ENCODE results near the gene ANAPC2.

Gene ANAPC2

DNA sequence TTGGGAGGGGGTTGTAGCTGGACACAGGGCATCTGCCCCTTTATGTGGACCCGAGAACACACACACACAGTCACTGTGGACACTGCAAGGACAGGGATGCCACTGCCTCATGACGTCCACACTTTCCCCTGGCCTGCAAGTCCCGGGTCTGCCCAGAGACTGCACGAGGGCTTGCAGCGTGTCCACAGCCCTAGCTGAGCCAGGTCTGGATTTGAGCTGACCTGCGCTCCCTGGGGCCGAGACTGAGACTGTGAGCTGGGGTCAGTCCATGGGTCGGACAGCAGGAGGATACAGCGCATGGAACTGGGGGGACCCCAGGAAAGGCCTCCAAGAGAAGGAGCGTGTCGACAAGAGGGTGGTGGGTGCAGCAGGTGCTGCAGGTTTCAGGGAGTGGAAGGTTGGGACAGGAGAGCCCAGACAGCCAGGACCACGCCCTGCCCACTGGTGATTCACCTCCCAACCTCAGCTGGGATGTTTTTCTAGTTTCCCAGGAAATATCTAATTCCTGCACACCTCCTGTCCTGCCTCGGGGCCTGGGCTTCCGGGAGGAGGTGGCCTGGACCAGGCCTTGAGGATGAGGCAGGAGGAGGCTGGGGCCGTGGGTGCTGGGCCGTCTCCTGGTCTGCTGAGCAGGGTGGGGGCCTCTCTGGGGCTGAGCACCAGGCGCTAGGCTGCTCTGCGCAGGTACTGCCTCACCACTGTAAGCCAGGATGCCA lies 38.1 kb upstream of the ANAPC2 start:
- no peak for DNase-seq

DNA sequence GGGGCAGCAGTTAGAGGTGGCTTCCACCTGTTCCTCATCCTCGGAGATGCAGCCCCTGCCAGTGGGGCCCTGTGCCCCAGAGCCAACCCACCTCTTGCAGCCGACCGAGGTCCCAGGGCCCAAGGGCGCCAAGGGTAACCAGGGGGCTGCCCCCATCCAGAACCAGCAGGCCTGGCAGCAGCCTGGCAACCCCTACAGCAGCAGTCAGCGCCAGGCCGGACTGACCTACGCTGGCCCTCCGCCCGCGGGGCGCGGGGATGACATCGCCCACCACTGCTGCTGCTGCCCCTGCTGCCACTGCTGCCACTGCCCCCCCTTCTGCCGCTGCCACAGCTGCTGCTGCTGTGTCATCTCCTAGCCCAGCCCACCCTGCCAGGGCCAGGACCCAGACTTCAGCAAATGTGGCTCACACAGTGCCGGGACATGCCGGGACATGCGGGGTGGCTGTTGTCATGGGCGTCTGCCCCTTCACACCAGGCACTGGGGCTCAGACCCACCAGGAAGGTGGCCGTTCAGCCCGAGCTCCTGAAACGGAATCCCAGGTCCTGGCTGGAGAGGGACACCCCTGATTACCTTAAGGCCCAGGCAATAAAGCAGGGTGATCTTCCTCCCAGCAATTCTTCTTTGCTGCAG lies 37.5 kb upstream of the ANAPC2 start:
- no peak for DNase-seq

DNA sequence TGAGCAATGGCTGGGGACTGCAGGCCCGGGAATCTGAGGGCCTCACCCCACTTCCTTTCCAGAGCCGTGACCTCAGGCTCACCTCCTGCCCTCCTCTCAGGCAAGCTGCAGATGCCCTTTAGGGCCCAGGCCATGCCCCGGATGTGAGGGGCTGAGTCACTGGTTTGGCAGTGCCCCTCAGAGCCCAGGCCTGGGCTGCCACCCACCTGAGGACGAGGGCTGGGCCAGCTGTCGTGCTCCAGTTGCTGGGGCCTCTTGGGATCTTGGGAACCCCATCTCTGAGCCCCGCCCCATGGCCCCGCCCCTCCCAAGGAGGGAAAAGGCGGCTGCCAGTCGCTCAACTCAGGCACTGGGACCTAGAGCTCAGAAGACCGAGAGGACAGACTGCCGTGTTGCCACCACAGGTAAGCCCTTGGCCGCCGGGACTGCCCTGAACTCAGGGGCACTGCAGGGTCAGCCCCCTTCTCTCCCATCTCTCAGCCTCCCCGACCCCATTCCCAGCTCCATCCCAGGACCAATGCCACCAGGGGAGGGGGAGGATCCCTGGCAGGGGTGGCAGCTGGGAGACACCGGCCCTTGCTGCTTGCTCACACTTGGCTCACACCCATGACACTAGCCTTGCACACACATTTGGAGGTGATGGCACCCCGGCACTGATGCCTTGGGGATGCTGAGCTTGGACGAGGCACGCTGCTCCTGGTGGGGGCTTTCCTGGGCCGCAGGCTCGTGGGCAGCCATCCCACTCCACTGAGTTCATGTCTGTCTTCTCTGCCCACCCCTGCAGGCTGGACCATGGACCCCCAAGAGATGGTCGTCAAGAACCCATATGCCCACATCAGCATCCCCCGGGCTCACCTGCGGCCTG lies 36.7 kb upstream of the ANAPC2 start, which contains the start of gene CYSRT1:
Gene CYSRT1, plus strand, starts transcription at position 345 of the 865 bp plus-strand sequence. Its CDS starts 448 bp downstream, at position 793.
- DNase-seq = no peak

DNA sequence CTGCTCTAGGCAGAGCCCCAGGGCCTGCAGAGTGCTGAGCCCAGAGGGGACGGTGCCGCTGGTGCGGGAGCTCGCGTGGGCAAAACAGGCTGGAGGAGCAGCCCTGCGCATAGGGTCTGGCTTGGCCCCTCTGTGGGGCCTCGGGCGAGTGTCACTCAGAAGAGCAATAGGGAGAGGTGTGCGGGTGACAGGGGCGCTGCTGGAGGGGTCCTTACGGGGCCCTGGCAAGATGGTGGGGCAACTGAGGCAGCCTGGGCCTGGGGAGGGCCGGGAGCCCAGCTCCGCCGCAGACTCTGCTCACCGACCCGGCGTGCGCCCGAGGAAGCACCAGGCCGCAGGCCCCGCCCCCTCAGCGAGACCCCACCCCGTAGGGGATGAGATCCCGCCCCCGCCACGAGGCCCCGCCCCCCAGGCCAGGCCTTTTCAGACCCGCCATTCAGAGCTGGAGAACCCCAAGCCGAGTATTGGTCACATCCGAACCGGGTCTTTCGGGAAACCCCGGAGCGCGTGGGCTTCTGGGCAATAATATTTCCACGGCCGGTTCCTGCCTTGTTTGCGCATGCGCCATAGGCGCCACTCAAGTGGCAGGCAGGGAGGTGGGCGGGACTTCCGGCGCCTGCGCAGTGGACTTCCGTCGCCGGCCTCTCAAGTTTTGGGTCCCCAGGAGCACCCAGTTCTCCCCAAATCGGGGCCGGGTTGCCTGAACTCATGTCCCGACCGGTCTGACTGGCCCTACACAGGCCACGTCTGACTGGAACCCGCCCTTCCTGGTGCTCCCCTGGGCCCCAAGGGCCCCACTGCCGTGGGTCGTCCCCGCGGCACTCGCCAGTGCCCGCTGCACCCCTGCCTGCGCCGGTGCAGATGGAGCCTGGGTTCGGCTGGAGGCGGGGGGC lies 35.0 kb upstream of the ANAPC2 start:
- peak; percentile 99 for DNase-seq

DNA sequence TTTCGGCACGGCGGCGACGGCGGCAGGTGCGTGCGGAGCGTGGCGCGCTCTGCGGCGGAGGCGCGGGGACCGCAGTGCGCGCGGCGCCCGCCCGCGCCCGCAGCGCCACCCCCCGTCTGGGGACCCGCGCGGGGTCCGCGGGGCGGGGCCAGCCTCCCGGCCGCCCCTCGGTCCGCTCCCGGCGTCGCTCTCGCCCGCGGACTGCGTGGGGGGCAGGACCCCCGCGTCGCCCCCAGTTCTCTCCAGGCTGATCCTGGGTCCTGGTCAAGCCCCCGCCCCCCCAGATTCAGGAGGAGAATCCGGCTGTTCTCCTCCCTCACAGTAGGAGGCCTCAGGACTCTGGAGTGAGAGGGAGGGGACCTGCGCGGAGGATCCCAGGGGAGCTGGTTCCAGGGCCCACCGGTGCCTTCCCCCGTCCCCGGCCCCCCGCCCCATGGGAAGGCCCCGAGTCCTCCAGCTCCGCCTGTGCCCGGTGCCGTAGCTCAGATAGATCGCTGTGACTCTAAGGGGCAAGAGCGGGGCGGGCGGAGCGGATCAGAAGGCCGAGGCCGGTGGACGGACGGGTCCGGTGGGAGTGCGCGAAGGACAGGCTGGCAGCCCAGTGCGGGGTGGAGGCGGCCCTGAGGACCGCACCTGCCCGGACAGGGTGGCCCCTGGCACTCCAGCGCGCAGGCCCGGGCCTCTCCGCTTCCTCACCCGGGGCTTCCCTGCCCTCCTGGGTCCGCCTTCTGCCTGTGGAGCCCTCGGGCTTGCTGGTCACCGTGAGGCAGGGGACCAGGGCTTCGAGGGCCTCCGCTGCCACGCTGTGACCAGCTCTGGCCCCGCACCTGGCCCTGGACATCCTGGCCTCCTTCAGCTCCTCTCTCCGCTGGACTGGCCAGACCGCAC lies 34.1 kb upstream of the ANAPC2 start, which contains the start of gene RNF208:
Gene RNF208, minus strand, starts transcription at position 51 of the 888 bp plus-strand sequence. CDS start 1,028 bp downstream, outside the sequence.
- no peak for DNase-seq

DNA sequence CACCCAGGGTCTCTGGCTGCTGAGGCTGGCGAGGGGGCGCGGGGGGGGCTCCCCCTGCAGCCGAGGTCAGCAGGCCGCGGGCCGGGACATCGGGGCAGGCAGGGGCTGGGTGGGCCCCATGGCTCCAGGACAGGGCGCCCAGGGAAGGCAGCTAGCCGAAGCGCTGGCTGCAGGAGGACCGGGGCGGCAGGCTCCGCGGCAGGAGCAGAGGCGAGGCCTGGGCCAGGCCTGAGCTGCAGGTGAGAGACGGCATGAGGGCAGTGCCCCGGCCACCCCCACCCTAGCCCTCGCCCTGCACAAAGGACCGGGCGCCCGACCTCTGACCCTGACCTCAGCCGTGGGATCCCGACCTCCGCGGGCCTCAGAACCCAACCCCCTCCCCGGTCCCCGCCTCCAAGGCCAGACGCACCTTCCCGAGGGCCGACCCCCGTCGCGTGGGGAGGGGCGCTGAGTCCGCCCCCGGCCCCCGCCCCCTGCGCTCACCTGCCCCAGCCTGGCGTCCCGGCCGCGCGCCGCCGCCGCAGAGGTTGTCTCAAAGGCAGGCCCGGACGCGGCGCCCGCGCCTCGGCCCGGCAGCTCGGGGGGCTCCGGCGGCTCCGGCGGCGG lies 33.2 kb upstream of the ANAPC2 start:
- DNase-seq = no peak

DNA sequence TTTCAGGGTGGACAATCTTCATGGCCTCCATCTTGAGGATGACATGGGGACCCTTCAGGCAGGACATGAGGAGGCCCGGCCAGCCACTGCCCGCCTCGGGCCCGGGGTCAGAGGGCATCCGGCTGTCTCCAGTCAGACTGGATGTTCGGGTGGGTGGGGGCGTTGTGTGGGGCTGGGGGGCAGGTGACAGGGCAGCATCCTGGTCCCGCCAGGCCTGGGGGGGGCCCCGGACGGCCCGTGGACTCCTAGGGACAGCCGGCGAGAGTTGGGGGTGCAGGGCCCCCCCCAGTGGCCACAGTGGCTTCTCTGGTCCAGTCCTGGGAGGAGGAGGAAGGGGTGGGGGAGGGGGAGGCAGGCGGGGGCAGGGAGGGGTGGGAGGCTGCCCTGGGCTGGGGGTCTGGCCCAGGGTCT lies 32.7 kb upstream of the ANAPC2 start:
- no peak for DNase-seq

DNA sequence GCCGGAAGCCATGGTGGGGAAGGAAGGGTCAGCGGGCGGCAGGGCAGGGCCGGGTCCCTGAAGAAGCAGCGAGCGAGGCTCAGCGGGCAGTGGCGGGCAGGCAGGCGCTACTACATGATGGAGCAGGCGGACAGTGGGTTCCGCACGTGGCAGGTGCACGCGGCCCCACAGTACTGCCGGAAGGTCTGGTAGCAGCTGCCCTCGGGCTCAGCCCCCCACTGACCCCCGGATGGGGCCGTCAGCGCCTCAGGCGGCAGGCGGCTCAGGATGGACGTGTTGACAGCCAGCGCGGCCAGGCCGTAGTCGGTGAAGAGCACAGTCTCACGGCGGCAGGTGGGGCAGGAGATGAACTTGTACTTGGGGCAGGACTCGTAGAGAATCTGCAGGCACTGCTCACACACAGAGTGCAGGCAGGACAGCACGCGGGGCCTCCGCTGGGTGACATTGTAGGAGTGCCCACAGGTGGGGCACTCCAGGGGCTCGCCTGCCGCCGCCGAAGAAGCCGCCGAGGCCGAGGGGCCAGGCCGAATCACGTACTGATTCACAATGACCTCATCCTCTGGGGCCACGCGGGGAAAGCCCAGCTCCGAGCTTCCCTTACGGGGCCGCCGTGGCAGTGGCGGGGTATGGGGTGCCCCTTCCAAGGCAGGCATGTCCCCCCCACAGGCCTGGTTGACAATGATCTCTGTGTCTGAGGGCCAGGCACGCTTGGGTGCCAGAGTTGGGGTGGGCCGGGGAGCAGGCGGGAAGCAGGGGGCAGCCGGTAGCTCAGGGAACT lies 32.1 kb upstream of the ANAPC2 start:
- DNase-seq = no peak

DNA sequence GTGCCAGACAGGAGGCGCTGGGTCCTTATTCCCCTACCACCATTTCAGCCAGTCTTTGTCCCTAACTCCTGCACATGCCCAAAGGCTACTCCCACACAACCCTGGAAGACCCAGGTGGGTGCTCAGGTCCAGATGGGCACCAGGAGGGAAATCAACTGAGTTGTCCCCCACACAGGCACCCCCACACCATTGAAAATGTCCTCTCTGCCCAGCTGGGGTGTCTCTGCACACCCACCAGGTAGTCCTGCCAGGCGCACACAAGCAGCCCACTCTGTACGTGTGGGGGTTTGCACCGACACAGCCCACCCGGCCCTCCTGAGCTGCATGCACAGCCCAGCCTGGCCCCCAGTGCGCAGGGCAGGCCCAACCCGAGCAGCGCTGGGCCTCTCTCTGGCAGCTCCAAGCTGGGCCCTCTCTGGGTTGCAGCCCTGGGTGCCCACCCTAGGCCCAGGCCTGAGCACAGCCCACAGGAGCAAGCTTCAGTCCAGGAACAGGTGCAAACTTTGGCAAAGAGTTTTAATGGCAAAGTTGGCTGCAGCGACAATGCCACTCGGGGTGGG lies 31.5 kb upstream of the ANAPC2 start:
- no peak for DNase-seq

DNA sequence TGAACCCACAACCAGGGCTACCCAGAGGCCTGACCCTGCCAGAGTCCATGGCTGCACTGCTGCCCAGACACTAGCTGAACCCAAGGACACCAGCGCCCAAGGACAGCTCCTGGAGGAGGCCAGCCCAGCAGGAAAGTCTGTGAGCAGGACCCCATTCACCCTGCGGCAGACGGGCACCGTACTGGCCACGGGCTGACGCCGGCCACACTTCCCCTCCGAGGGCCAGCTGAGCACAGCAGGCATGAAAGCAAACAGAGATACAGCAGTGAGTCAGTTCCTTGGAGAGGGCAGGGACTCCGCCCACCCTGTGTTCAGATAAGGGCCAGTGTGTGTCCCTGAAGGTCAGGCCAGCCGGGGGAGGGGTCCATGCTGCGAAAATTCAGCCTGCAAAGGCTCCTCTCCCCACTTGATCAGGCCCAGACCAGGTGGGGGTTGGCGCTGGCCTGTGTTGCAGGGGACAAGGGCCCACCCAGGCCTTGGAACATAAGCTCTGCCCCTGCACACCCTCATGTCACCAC lies 30.5 kb upstream of the ANAPC2 start:
- no peak for DNase-seq

DNA sequence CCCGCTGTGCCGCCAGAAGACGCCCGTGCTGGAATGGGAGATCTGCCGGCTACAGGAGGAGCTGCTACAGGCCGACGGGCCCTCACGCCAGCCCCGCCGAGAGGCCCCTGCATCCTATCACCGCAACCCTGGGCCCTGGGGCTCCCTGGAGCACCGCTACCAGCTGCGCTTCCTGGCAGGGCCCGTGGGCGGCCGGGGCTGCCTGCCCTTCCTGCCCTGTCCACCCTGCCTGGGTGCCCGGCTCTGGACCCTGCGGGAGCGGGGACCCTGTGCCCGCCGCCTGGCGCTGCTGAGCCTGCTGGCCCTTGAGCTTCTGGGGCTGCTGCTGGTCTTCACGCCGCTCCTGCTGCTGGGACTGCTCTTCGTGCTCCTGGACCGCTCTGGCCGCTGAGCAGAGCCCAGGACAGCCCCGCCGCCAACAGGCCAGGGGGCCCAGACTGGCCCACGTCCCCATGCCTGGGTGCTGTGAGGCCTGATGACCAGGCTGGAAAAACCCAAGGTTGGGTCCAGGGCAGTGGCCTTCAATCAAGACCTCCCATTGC lies 29.9 kb upstream of the ANAPC2 start:
- DNase-seq = no peak

DNA sequence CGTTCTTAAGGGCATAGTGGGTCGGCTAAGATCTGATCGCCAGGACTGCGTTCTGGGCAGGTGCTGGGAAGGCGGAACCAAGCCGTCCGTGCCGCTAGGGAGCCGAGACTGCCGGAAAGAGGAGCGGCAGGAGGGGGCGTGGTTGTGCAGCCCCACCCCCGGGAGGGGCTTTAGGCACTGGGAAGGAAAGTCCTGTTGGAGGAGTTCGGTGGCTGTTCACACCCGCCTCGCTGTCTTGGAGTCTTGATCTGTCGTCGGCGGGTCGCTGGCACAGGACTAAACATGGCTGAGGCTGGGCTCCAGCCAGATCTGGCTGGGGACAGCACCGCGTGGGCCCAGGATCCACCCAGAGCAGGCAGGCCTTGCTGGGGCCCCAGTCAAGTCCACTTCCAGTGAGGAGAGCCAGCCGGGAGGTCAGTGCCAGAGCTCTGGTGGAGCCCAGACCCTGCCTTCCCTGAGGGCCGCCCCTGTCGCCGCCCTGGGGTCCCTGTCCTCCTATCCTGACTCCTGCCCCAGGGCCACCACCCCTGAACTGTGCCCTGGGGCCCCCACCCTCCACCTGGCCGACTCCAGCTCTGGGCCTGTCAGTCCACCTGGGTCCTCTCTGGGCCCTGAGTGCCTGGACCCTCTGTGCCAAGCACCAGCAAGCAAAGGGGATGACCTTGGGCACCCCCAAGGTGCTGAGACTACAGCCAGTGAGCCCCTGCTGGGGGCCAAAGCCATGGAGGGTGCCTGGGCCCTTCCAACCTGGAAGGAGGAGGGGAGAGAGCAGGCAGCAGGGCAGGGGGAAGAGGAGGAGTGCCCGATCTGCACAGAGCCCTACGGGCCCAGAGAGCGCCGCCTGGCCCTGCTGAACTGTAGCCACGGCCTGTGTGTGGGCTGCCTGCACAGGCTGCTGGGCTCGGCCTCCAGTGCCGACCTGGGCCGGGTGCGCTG lies 29.2 kb upstream of the ANAPC2 start:
- DNase-seq = no peak

DNA sequence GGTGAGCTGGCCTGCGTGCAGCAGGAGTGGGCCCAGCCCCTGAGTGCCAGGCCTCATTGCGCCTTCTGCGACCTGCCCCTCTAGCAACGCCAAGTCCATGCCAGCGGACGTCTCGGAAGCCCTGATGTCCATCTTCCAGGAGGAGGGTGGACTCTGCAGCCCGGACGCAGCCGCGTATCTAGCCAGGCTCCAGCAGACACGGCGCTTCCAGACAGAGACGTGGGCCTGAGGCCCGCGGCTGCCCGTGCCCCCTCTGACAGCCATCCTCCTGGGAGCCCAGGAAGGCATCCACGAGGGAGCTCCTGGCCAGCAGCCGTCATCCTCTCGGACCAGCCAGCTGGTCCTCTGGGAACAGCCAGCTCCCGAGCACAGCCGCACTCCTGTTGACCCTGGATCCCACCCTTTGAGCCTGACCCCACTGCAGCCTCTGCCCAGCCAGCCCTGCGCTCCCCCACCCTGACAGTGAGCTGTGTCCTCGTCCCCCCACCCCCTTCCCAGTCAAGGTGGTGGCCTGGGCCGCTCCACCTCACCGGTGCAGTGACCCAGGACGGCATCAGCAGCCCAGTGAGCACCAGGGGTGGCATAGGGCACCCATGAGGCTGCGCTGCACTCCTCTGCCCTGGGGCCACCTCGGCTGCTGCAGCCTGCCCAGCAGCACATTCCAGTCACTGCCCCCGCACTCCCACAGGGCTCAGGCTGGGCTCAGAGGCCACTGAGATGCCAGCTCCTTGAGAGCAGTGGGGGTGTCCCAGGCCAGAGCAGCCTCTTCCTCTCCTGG lies 28.0 kb upstream of the ANAPC2 start:
- no peak for DNase-seq

DNA sequence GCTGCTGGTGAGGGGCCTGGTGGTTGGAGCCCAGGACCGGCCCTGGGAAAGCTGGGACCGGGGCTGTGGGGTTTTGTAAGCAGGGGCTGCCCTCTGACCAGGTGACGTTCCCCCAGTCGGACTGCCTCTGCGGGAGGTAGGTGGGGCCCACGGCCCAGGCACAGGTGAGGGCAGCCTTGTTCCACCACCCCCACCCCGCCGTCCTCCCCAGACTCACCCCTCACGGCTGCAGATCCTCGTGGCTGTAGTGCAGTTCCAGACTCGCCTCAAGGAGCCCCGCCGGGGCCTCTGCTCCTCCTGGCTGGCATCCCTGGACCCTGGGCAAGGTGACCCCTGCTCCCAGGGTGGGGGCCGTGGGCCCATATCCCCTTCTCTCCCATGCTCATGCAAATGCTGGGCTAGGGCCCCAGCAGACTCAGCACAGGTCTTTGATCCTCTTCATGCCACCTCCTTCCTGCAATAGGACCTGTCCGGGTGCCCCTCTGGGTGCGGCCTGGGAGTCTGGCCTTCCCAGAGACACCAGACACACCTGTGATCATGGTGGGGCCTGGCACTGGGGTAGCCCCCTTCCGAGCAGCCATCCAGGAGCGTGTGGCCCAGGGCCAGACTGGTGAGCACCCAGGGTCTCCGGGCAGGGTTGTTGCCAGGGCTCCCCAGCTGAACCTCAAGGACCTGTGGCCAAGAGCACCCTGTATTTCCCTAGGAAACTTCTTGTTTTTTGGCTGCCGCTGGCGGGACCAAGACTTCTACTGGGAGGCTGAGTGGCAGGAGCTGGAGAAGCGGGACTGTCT lies 27.0 kb upstream of the ANAPC2 start:
- no peak for DNase-seq

DNA sequence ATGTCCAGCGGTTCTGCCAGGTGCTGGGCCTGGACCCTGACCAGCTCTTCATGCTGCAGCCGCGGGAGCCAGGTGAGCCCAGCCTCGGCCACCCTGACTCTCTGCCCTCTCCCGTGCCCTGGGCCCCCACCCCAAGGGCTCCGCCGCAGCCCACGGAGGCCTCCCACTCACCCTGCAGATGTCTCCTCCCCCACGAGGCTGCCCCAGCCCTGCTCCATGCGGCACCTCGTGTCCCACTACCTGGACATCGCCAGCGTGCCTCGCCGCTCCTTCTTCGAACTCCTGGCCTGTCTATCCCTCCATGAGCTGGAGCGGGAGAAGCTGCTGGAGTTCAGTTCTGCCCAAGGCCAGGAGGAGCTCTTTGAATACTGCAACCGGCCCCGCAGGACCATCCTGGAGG lies 26.3 kb upstream of the ANAPC2 start:
- no peak for DNase-seq

All from CD4-positive, alpha-beta T cell treated with Interleukin-4 for 4 hours (primary cell).